HEK293 (cell line): ENCODE results near the gene CNOT6L.

ENCODE experiments used
- CTCF ChIA-PET: fragments of 350-600 bp; formaldehyde crosslinking; extraction: SDS; loops from one replicate; lab custom pipeline; 2021; ENCODE audit warnings: antibody characterized with exemption; lab: Yijun Ruan, JAX
- POLR2A ChIA-PET: fragments of 300-600 bp; formaldehyde crosslinking; extraction: SDS; loops from one replicate; lab custom pipeline; 2020; ENCODE audit warnings: antibody characterized with exemption, inconsistent platforms; lab: Yijun Ruan, JAX
- H3K27ac ChIP-seq: fragments of 200-500 bp; sonication (Bioruptor generic); 2 replicates; pipeline ENCODE4 v1.5.1; 2014; ENCODE audit warnings: low read depth, low read length, control low read depth, inconsistent platforms; ENCODE audit errors: extremely low read depth
- H3K36me3 ChIP-seq, 2 experiments: fragments of 200-500 bp in 1 of 2; sonication (Bioruptor generic) in 1 of 2; 1 replicate in 1 of 2; 2 replicates in 1 of 2; pipeline ENCODE4 v1.5.1; 2014 to 2017; ENCODE audit warnings: inconsistent platforms in 2 of 2, low read length in 2 of 2; ENCODE audit not compliant: control insufficient read depth in 2 of 2, insufficient read depth in 1 of 2
- H3K4me1 ChIP-seq: fragments of 200-500 bp; sonication (Bioruptor generic); 2 replicates; pipeline ENCODE4 v1.5.1; 2014; ENCODE audit warnings: mild to moderate bottlenecking, low read length, inconsistent platforms; ENCODE audit not compliant: control insufficient read depth, insufficient read depth
- H3K4me3 ChIP-seq: 2 replicates; pipeline ENCODE4 v1.5.1; 2011; ENCODE audit warnings: low read depth, mild to moderate bottlenecking, control low read depth, low read length, moderate library complexity
- H3K9me3 ChIP-seq: fragments of 200-500 bp; sonication (Bioruptor generic); 2 replicates; pipeline ENCODE4 v1.5.1; 2014; ENCODE audit warnings: low read depth, low read length, inconsistent platforms; ENCODE audit not compliant: control insufficient read depth, insufficient read depth
- GLIS2 ChIP-seq: fragments of 450-650 bp; formaldehyde crosslinking; IDR thresholded peaks from 2 replicates; pipeline ENCODE4 v1.5.1; 2016; ENCODE audit warnings: missing biosample characterization, missing genetic modification characterization
- KLF7 ChIP-seq: fragments of 450-650 bp; formaldehyde crosslinking; IDR thresholded peaks from 2 replicates; pipeline ENCODE4 v1.5.1; 2016; ENCODE audit warnings: missing biosample characterization, missing genetic modification characterization, borderline replicate concordance
- RBAK ChIP-seq: fragments of 450-650 bp; formaldehyde crosslinking; IDR thresholded peaks from 2 replicates; pipeline ENCODE4 v1.5.1; 2016; ENCODE audit warnings: missing biosample characterization, missing genetic modification characterization
- ZFHX2 ChIP-seq: fragments of 450-650 bp; formaldehyde crosslinking; conservative IDR thresholded peaks from 2 replicates; pipeline ENCODE4 v1.5.1; 2016; ENCODE audit warnings: missing biosample characterization, missing genetic modification characterization
- ZNF114 ChIP-seq: fragments of 450-650 bp; formaldehyde crosslinking; IDR thresholded peaks from 2 replicates; pipeline ENCODE4 v1.5.0; 2017; ENCODE audit warnings: missing biosample characterization, missing genetic modification characterization
- ZNF121 ChIP-seq: fragments of 450-650 bp; formaldehyde crosslinking; IDR thresholded peaks from 2 replicates; pipeline ENCODE4 v1.5.1; 2016; ENCODE audit warnings: missing biosample characterization, missing genetic modification characterization
- ZNF148 ChIP-seq: fragments of 450-650 bp; formaldehyde crosslinking; IDR thresholded peaks from 2 replicates; pipeline ENCODE4 v1.5.0; 2017; ENCODE audit warnings: missing biosample characterization, missing genetic modification characterization, borderline replicate concordance
- ZNF239 ChIP-seq: fragments of 450-650 bp; formaldehyde crosslinking; IDR thresholded peaks from 2 replicates; pipeline ENCODE4 v1.5.1; 2016; ENCODE audit warnings: missing biosample characterization, missing genetic modification characterization
- ZNF366 ChIP-seq: fragments of 450-650 bp; formaldehyde crosslinking; conservative IDR thresholded peaks from 2 replicates; pipeline ENCODE4 v1.5.1; 2016; ENCODE audit warnings: missing biosample characterization, missing genetic modification characterization
- ZNF521 ChIP-seq: fragments of 450-650 bp; formaldehyde crosslinking; IDR thresholded peaks from 2 replicates; pipeline ENCODE4 v1.5.1; 2017; ENCODE audit warnings: missing biosample characterization, mild to moderate bottlenecking, missing genetic modification characterization
- ZNF529 ChIP-seq: fragments of 450-650 bp; formaldehyde crosslinking; IDR thresholded peaks from 2 replicates; pipeline ENCODE4 v1.5.1; 2017; ENCODE audit warnings: missing genetic modification characterization, missing biosample characterization; ENCODE audit not compliant: insufficient replicate concordance
- ZNF549 ChIP-seq: fragments of 450-650 bp; IDR thresholded peaks from 2 replicates; pipeline ENCODE4 v1.5.1; 2018; ENCODE audit warnings: missing biosample characterization, missing genetic modification characterization, mild to moderate bottlenecking, inconsistent platforms, moderate library complexity
- ZNF561 ChIP-seq: fragments of 450-650 bp; IDR thresholded peaks from 2 replicates; pipeline ENCODE4 v1.5.1; 2018; ENCODE audit warnings: missing biosample characterization, missing genetic modification characterization, borderline replicate concordance
- ZNF785 ChIP-seq: fragments of 450-650 bp; formaldehyde crosslinking; IDR thresholded peaks from 2 replicates; pipeline ENCODE4 v1.5.1; 2016; ENCODE audit warnings: missing biosample characterization, missing genetic modification characterization
- ZNF830 ChIP-seq: fragments of 450-650 bp; IDR thresholded peaks from 2 replicates; pipeline ENCODE4 v1.5.0; 2018; ENCODE audit warnings: missing biosample characterization, missing genetic modification characterization, low read depth, mild to moderate bottlenecking, moderate library complexity
- TF ChIP-seq, protein P1 (sequence below): fragments of 450-650 bp; formaldehyde crosslinking; IDR thresholded peaks from 2 replicates; pipeline ENCODE4 v1.5.1; 2016; ENCODE audit warnings: missing biosample characterization, missing genetic modification characterization
- TF ChIP-seq, protein P2 (sequence below): fragments of 450-650 bp; formaldehyde crosslinking; IDR thresholded peaks from 2 replicates; pipeline ENCODE4 v1.5.1; 2016; ENCODE audit warnings: missing biosample characterization, missing genetic modification characterization, borderline replicate concordance
- TF ChIP-seq, protein P3 (sequence below): fragments of 450-650 bp; formaldehyde crosslinking; IDR thresholded peaks from 2 replicates; pipeline ENCODE4 v1.5.1; 2016; ENCODE audit warnings: missing biosample characterization, missing genetic modification characterization

CNOT6L gene

DNA sequence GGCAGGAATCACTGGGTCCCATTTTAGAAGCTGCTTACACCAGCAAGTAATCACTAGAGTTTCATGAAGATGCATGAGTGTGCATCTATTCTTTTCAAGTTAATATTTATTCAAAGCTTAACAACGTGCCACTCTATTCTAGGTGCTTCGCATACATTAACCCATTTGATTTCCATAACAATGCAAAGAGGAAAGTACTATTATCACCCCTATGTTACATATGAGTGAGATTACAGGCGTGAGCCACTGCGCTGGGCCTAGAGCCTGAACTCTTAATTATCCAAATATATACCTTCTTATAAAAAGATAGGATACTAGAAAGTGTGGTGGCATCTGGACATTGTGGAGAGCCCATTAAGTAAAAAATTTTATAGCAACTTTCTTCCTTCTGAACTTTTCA, 148.1 kb downstream of the CNOT6L start:
- TF ChIP-seq ZNF121 (no peak), ZNF561 (tag by site-specific recombination) (no peak), ZNF114 (tag by site-specific recombination) (no peak), ZNF148 (tag by site-specific recombination) (no peak), ZNF529 (tag by site-specific recombination) (no peak), RBAK (tag by site-specific recombination) (no peak), ZNF830 (tag by site-specific recombination) (no peak), GLIS2 (no peak), ZNF549 (tag by site-specific recombination) (no peak), ZNF785 (tag by site-specific recombination) (no peak), KLF7 (tag by site-specific recombination) (no peak), ZNF239 (tag by site-specific recombination) (no peak), ZNF521 (no peak), ZNF366 (no peak), ZFHX2 (tag by site-specific recombination) (no peak)
- TF ChIP-seq, protein P1, sequence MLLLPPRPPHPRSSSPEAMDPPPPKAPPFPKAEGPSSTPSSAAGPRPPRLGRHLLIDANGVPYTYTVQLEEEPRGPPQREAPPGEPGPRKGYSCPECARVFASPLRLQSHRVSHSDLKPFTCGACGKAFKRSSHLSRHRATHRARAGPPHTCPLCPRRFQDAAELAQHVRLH, result no peak
- TF ChIP-seq, protein P2, sequence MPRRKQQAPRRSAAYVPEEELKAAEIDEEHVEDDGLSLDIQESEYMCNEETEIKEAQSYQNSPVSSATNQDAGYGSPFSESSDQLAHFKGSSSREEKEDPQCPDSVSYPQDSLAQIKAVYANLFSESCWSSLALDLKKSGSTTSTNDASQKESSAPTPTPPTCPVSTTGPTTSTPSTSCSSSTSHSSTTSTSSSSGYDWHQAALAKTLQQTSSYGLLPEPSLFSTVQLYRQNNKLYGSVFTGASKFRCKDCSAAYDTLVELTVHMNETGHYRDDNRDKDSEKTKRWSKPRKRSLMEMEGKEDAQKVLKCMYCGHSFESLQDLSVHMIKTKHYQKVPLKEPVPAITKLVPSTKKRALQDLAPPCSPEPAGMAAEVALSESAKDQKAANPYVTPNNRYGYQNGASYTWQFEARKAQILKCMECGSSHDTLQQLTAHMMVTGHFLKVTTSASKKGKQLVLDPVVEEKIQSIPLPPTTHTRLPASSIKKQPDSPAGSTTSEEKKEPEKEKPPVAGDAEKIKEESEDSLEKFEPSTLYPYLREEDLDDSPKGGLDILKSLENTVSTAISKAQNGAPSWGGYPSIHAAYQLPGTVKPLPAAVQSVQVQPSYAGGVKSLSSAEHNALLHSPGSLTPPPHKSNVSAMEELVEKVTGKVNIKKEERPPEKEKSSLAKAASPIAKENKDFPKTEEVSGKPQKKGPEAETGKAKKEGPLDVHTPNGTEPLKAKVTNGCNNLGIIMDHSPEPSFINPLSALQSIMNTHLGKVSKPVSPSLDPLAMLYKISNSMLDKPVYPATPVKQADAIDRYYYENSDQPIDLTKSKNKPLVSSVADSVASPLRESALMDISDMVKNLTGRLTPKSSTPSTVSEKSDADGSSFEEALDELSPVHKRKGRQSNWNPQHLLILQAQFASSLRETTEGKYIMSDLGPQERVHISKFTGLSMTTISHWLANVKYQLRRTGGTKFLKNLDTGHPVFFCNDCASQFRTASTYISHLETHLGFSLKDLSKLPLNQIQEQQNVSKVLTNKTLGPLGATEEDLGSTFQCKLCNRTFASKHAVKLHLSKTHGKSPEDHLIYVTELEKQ (tag by site-specific recombination), result no peak
- TF ChIP-seq, protein P3, sequence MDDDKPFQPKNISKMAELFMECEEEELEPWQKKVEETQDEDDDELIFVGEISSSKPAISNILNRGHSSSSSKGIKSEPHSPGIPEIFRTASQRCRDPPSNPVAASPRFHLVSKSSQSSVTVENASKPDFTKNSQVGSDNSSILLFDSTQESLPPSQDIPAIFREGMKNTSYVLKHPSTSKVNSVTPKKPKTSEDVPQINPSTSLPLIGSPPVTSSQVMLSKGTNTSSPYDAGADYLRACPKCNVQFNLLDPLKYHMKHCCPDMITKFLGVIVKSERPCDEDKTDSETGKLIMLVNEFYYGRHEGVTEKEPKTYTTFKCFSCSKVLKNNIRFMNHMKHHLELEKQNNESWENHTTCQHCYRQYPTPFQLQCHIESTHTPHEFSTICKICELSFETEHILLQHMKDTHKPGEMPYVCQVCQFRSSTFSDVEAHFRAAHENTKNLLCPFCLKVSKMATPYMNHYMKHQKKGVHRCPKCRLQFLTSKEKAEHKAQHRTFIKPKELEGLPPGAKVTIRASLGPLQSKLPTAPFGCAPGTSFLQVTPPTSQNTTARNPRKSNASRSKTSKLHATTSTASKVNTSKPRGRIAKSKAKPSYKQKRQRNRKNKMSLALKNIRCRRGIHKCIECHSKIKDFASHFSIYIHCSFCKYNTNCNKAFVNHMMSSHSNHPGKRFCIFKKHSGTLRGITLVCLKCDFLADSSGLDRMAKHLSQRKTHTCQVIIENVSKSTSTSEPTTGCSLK (tag by site-specific recombination), result no peak
- Histone ChIP-seq H3K4me1 (no peaks in the 10 kb centered on the region), H3K27ac (no peak overlapping the region), H3K36me3 (no peaks in the 10 kb centered on the region), H3K9me3 (no peaks in the 10 kb centered on the region), H3K4me3 (no peak overlapping the region)
- ChIA-PET POLR2A (no interaction called here), CTCF (no interaction called here)
